Osteoblast (primary cell): ENCODE data around the gene TMEM179B. TPM values are rescaled to one million over a fixed set of nuclear protein-coding genes. Genes with fewer than 3 reads are reported as not detected.
A peak's percentile ranks its signal among the peaks of the same experiment; 100 is the strongest.

Experiments
- DNase-seq: peaks from one replicate; pipeline ENCODE4 v3.0.0; 2011; ENCODE audit warnings: low spot score, mixed read lengths; ENCODE audit not compliant: insufficient read length; ENCODE audit errors: missing footprints
- H2AFZ ChIP-seq: 2 replicates; pipeline ENCODE4 v1.6.0; 2011; ENCODE audit warnings: mild to moderate bottlenecking, low read length
- H3K27ac ChIP-seq: 2 replicates; pipeline ENCODE4 v1.5.1; 2011; ENCODE audit warnings: mild to moderate bottlenecking, low read depth, low read length, moderate library complexity
- H3K27me3 ChIP-seq: 2 replicates; pipeline ENCODE4 v1.6.0; 2012; ENCODE audit warnings: mild to moderate bottlenecking, control low read depth, inconsistent platforms, low read length, moderate library complexity; ENCODE audit not compliant: insufficient read depth
- H3K36me3 ChIP-seq: 2 replicates; pipeline ENCODE4 v1.5.1; 2011; ENCODE audit warnings: mild to moderate bottlenecking, low read length, control low read depth, moderate library complexity; ENCODE audit not compliant: insufficient read depth
- H3K4me1 ChIP-seq: 2 replicates; pipeline ENCODE4 v1.5.1; 2011; ENCODE audit warnings: mild to moderate bottlenecking, low read length, control low read depth, moderate library complexity; ENCODE audit not compliant: insufficient read depth
- H3K4me2 ChIP-seq: 2 replicates; pipeline ENCODE4 v1.6.0; 2011; ENCODE audit warnings: mild to moderate bottlenecking, low read length; ENCODE audit not compliant: insufficient read depth
- H3K4me3 ChIP-seq: fragments of 200-600 bp; sonication (generic); 3 replicates; pipeline ENCODE4 v1.5.1; 2012; ENCODE audit warnings: mild to moderate bottlenecking, low read length, inconsistent platforms; ENCODE audit not compliant: insufficient read depth
- H3K79me2 ChIP-seq: 2 replicates; pipeline ENCODE4 v1.6.0; 2012; ENCODE audit warnings: mild to moderate bottlenecking, low read length, control low read depth, inconsistent platforms; ENCODE audit not compliant: insufficient read depth
- H3K9me3 ChIP-seq: 2 replicates; pipeline ENCODE4 v1.5.1; 2011; ENCODE audit warnings: low read depth, low read length, control low read depth
- H4K20me1 ChIP-seq: 2 replicates; pipeline ENCODE4 v1.6.0; 2012; ENCODE audit warnings: mild to moderate bottlenecking, low read length, control low read depth; ENCODE audit not compliant: insufficient read depth
- total RNA-seq: library from RNA; depleted of rRNA; stranded (reverse); fragments of >200 nt; gene quantifications from 2 replicates; pipeline ENCODE4 v1.2.3, GENCODE V29; 2012
- TF ChIP-seq, protein P1 (sequence below): IDR thresholded peaks from 2 replicates; pipeline ENCODE4 v1.5.1; 2011; ENCODE audit warnings: mild to moderate bottlenecking, low read depth, low read length, moderate library complexity; ENCODE audit errors: extremely low read depth

TMEM179B gene
- total RNA-seq, 1 donor: 51.4 TPM

DNA sequence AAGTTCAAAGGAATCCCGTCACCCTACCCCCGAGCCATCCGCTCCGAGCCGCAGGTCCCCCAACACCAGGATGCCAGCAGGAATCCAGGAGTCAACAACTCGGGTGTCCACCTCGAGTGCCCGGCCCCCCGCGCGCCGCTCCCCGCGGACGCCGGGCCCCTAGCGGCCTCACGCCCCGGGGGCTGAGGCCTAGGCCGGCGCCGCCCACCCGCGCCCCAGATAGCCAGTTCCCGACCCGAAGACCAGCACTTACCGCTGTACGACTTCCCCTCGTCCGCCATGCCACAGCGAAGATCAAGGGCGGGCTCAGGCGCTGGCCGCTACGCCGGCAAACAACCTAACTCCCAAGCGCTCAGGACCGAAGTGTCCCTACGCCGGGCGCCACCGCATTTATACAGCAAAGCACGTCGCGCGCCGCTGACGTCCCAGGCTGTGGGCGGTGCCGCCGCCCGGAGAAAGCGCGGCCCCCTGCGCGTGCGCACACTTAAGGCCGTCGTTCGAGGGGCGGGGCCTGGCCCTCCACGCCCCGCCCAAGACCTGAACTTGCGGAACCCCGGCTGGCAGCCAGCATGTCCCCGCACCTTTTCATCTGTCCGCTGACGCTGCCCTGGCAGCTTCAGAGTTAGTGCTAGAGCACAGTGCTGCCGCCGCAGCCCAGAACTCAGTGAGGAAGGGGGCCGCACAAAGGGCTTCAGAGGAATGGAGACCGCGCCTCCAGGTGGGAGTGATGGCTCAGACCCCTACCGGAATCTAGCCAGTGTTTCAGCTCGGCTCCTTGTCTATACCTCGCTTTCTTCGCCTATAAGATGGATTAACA lies 18.1 kb downstream of the TMEM179B start, which contains the start of gene NXF1:
Gene NXF1, minus strand, starts transcription at position 365 of the 817 bp plus-strand sequence. Its CDS starts 84 bp downstream, at position 281.
- Histone ChIP-seq H4K20me1 (peaks cover 23% of the 10 kb centered on the region), H3K9me3 (no peaks in the 10 kb centered on the region), H3K4me2 (peak within 1 kb of the TSS; percentile 99), H3K4me1 (peaks cover 27% of the 10 kb centered on the region), H3K79me2 (peaks cover 43% of the 10 kb centered on the region), H3K27ac (peak within 1 kb of the TSS; percentile 79), H3K4me3 (peak within 1 kb of the TSS; percentile 92), H3K36me3 (peaks cover 37% of the 10 kb centered on the region), H2AFZ (peak within 1 kb of the TSS; percentile 70), H3K27me3 (no peaks in the 10 kb centered on the region)
- DNase-seq: peak; percentile 99
- TF ChIP-seq, protein P1, sequence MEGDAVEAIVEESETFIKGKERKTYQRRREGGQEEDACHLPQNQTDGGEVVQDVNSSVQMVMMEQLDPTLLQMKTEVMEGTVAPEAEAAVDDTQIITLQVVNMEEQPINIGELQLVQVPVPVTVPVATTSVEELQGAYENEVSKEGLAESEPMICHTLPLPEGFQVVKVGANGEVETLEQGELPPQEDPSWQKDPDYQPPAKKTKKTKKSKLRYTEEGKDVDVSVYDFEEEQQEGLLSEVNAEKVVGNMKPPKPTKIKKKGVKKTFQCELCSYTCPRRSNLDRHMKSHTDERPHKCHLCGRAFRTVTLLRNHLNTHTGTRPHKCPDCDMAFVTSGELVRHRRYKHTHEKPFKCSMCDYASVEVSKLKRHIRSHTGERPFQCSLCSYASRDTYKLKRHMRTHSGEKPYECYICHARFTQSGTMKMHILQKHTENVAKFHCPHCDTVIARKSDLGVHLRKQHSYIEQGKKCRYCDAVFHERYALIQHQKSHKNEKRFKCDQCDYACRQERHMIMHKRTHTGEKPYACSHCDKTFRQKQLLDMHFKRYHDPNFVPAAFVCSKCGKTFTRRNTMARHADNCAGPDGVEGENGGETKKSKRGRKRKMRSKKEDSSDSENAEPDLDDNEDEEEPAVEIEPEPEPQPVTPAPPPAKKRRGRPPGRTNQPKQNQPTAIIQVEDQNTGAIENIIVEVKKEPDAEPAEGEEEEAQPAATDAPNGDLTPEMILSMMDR: no peak

DNA sequence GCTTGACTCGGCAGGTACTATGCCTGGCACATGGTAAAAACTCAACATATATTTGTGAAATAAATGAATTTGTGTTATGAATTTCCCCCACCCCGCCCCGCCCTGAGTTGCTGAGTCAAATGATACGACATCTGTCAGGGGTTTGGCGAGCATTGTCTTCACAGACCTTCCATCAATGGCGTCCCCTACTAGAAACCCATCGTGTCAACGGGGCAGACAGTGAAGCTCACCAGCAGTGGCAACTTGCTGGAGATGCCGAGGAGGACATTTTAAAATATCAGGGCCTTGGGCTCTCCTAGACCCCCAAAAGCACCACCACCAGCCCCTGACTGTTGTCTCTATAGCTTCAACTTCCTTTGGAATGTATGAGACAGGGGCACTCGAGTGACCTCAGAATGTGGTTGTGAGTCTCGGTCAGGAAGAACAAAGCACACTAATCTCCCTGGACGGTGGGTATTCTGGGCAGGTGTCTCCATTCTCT lies 18.8 kb downstream of the TMEM179B start:
- peak overlapping the region; percentile 79 for H3K27ac ChIP-seq
- H4K20me1 ChIP-seq: peaks cover 23% of the 10 kb centered on the region
- peaks cover 30% of the 10 kb centered on the region for H3K36me3 ChIP-seq
- no peak for DNase-seq
- TF ChIP-seq, protein P1: no peak
- H2AFZ ChIP-seq: peak overlapping the region; percentile 70
- peaks cover 27% of the 10 kb centered on the region for H3K4me1 ChIP-seq
- no peaks in the 10 kb centered on the region for H3K27me3 ChIP-seq
- H3K4me3 ChIP-seq: peak overlapping the region; percentile 92
- peaks cover 40% of the 10 kb centered on the region for H3K79me2 ChIP-seq
- H3K9me3 ChIP-seq: no peaks in the 10 kb centered on the region
- peak overlapping the region; percentile 99 for H3K4me2 ChIP-seq

DNA sequence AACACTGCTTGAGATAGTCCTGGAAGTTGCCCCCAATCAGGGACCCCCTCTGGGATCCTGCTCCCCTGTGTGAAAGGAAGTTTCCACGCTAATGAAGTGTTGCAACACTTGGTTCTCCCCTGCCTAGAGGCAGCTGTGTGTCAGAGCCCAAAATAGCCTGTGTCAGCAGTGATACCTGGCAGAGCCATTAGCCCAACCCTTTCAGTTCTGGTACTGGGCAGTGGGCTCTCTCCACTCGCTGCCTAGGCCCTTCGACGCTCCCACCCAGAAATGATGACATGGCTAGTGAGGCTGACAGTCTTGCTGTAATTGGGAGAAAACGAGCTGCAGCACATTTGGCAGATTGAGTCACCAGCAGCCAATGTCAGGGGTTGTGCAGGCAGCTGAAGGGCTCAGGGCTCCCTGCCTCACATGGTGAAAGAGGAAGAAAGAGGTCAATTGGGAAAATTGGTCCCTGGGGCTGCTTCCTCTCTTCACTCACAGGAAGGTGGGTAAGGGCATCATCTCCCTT lies 19.5 kb downstream of the TMEM179B start:
- Histone ChIP-seq H3K4me1 (peaks cover 27% of the 10 kb centered on the region), H4K20me1 (peaks cover 23% of the 10 kb centered on the region), H3K36me3 (peaks cover 23% of the 10 kb centered on the region), H3K27me3 (no peaks in the 10 kb centered on the region), H2AFZ (no peak overlapping the region), H3K4me3 (no peak overlapping the region), H3K27ac (peak overlapping the region; percentile 79), H3K9me3 (no peaks in the 10 kb centered on the region), H3K4me2 (peak overlapping the region; percentile 99), H3K79me2 (peaks cover 34% of the 10 kb centered on the region)
- TF ChIP-seq, protein P1: no peak
- no peak for DNase-seq

DNA sequence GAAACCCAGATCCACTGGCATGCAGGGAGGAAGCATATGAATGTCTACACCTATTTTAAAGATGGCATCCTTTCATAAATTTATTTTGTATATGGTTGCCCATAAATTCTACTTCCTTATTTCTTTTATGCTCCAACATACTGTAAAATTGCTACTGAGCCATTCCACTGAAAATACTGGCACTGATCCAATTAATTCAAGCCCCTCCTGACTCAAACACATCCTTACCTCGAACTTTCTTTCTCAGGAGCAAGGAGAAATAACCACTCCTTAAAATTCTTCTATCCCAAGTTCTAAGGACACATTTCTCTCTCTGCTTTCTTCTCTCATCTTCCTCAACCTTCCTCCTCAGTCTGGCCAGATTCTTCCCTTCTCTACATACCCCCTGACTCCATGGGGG lies 23.5 kb downstream of the TMEM179B start:
- no peak overlapping the region for H3K4me2 ChIP-seq
- TF ChIP-seq, protein P1: no peak
- no peak for DNase-seq
- H3K36me3 ChIP-seq: peaks cover 17% of the 10 kb centered on the region
- no peaks in the 10 kb centered on the region for H4K20me1 ChIP-seq
- no peaks in the 10 kb centered on the region for H3K9me3 ChIP-seq
- no peak overlapping the region for H3K4me3 ChIP-seq
- H2AFZ ChIP-seq: no peak overlapping the region
- H3K27me3 ChIP-seq: no peaks in the 10 kb centered on the region
- H3K4me1 ChIP-seq: peaks cover 13% of the 10 kb centered on the region
- H3K79me2 ChIP-seq: no peaks in the 10 kb centered on the region
- no peak overlapping the region for H3K27ac ChIP-seq
